Epithelial cell of esophagus (primary cell): ENCODE data around the gene UBE2O.

Experiments used
- DNase-seq: peaks from one replicate; pipeline ENCODE4 v3.0.0; 2010; ENCODE audit warnings: low read depth
- H3K4me3 ChIP-seq: 2 replicates; pipeline ENCODE4 v1.5.1; 2011; ENCODE audit warnings: mild to moderate bottlenecking, low read length, control low read depth
- TF ChIP-seq, protein P1 (sequence below): IDR thresholded peaks from 2 replicates; pipeline ENCODE4 v1.5.1; 2011; ENCODE audit warnings: low read depth, mild to moderate bottlenecking, low read length, control low read depth, inconsistent platforms; ENCODE audit not compliant: insufficient read depth; ENCODE audit errors: missing control alignments

UBE2O gene

DNA sequence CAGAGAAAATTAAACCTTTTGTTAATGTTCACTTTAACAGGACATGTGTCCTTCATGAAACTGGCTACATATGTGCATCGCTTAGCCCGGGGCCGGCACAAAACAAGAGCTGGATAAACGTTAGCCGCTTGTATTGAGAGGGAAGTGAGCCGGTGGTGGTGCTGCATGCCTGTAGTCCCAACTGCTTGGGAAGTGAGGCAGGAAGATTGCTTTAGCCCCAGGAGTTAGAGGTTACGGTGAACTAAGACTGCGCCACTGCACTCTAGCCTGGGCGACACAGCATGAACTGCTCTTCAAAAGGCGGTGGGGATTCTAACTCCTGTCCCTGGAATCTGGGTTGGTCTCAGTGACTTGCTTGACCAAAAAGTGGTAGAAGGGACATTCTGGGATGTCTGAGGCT lies 83.6 kb downstream of the UBE2O start:
- no peak overlapping the region for H3K4me3 ChIP-seq
- TF ChIP-seq, protein P1, sequence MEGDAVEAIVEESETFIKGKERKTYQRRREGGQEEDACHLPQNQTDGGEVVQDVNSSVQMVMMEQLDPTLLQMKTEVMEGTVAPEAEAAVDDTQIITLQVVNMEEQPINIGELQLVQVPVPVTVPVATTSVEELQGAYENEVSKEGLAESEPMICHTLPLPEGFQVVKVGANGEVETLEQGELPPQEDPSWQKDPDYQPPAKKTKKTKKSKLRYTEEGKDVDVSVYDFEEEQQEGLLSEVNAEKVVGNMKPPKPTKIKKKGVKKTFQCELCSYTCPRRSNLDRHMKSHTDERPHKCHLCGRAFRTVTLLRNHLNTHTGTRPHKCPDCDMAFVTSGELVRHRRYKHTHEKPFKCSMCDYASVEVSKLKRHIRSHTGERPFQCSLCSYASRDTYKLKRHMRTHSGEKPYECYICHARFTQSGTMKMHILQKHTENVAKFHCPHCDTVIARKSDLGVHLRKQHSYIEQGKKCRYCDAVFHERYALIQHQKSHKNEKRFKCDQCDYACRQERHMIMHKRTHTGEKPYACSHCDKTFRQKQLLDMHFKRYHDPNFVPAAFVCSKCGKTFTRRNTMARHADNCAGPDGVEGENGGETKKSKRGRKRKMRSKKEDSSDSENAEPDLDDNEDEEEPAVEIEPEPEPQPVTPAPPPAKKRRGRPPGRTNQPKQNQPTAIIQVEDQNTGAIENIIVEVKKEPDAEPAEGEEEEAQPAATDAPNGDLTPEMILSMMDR = no peak
- no peak for DNase-seq

DNA sequence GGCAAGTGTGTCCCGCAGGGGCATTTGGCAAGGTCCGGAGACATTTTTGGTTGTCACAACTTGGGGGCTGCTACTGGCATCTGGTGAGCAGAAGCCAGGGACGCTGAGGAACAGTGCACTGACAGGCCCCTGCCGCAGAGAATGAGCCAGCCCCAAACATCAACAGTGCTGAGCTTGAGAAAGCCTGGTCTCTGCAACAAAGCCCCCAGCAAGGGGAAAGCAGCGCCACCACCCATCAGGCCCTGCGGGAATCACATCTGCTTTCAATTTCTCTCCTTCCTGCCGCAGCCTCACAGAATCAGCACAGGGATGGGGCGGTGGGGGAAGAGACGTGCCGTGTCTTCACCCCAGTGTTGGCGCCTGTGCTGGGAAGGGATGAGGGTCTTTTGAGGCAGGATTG lies 84.4 kb downstream of the UBE2O start:
- DNase-seq = no peak
- H3K4me3 ChIP-seq = no peak overlapping the region
- TF ChIP-seq, protein P1 = no peak

DNA sequence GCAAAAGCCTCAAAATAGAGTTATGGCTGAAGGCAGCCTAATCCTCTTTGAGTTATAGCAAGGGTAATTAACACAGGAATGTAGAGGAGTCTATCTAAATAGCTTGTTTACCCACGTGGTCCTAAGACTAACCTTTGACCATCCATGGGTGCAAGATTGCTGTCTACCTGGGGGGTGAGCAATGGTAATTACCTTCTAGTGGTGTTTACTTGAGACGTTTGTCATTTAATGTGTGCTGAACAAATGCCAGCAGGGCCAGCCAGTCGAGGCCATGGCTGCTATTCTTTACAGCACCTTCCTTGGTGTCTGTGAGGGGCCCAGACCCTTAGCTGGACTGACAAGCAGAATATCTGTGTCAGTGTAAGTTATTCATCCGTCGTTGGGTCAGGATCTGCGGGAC lies 85.3 kb downstream of the UBE2O start:
- DNase-seq = no peak
- no peak overlapping the region for H3K4me3 ChIP-seq
- TF ChIP-seq, protein P1 = no peak

DNA sequence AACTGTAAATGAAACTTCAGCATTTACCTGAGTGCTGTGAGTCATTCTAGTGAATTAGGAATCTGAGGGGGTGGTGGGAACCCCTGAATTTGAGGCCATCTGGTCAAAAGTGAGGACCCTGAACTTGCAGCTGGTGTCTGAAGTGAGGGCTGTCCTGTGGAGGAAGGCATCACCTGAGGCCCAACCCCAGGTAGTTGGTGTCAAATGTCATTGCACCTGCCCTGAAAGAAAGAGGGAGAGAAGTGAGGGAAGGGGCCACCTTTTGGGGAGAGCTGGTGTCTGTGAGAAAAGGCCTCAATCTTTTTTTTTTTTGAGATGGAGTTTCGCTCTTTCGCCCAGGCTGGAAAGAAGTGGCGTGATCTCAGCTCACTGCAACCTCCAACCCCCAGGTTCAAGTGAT lies 86.7 kb downstream of the UBE2O start:
- DNase-seq = no peak
- H3K4me3 ChIP-seq = no peak overlapping the region

DNA sequence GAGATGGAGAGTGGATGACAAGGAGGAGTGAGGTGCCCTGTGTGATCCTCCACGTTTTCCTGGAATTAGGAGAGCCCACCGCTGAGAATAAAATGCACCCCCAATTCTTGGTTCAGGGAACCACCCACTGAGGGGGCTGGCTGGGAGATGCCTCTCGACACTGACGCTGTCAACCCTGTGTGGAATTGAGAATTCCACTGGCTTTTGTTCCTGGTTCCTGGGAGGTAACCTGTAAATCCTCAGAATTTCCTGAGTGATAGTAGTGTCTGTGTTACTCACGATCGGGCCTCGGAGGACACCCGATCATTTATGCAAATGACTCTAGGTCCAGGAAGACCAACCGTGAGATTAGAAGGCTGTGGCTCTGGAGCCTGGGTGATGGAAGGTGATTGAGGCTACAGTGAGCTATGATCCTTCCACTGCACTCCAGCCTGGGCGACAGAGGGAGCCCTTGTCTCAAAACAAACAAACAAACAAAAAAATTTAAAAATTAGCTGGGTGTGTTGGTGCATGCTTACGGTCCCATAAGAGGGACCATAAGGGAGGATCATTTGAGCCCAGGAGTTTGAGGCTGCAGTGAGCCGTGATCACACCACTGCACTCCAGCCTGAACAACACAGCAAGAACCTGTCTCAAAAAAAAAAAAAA lies 87.6 kb downstream of the UBE2O start:
- no peak overlapping the region for H3K4me3 ChIP-seq
- peak; percentile 50 for DNase-seq
- TF ChIP-seq, protein P1 = peak; percentile 60

More for the DNA sequence above, 86.7 kb downstream of the UBE2O start:
- TF ChIP-seq, protein P1 = no peak

DNA sequence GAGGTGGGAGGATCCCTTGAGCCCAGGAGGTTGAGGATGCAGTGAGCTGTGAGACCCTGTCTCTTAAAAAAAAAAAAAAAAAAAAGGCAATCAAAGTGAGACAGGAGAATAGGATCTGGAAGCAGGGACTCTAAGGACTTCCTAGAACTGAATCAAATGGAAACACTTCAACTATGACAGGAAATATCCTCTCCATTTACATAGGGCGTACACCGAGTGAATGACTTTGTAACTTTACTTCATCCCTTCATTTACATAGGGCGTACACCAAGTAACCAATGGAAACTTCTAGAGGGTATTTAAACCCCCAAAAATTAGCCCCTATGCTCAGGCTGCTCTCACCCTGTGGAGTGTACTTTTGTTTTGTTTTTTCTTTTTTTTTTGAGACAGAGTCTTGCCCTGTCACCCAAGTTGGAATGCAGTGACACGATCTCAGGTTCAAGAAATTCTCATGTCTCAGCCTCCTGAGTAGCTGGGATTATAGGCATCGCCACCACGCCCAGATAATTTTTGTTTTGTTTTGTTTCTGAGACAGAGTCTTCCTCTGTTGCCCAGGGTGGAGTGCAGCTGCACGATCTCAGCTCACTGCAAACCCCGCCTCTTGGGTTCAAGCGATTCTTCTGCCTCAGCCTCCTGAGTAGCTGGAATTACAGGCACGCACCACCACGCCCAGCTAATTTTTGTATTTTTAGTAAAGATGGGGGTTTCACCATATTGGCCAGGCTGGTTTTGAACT lies 89.7 kb downstream of the UBE2O start:
- no peak for DNase-seq
- TF ChIP-seq, protein P1 = no peak
- H3K4me3 ChIP-seq = no peak overlapping the region
